Measurements from ENCODE around the gene CST9L. TPM values are rescaled to one million over a fixed set of nuclear protein-coding genes. Genes with fewer than 3 reads are reported as not detected.

CST9L gene
- total and polyA plus RNA-seq, 9 donors: not detected

- no peaks in the 10 kb centered on the region for H3K9me3 ChIP-seq (replicated peaks; ENCODE audit: control insufficient read depth, low read depth, low read length)
- no peak for DNase-seq
- H3K27ac ChIP-seq (ENCODE audit: low read length): no peak overlapping the region
- H3K4me3 ChIP-seq (ENCODE audit: low read length): no peak overlapping the region
- WGBS (ENCODE audit: insufficient coverage): 80% methylated on average over 2 of the region's 5 CpGs
- no peaks in the 10 kb centered on the region for H3K36me3 ChIP-seq (ENCODE audit: control insufficient read depth, insufficient read depth, low read length)
- no peaks in the 10 kb centered on the region for H3K27me3 ChIP-seq (ENCODE audit: control insufficient read depth, insufficient read depth, low read length)
- no peaks in the 10 kb centered on the region for H3K4me1 ChIP-seq (ENCODE audit: control insufficient read depth, insufficient read depth, low read length)
Observed at GRCh38 chr20:23547613-23548012, 20.7 kb downstream of the CST9L start.

DNA sequence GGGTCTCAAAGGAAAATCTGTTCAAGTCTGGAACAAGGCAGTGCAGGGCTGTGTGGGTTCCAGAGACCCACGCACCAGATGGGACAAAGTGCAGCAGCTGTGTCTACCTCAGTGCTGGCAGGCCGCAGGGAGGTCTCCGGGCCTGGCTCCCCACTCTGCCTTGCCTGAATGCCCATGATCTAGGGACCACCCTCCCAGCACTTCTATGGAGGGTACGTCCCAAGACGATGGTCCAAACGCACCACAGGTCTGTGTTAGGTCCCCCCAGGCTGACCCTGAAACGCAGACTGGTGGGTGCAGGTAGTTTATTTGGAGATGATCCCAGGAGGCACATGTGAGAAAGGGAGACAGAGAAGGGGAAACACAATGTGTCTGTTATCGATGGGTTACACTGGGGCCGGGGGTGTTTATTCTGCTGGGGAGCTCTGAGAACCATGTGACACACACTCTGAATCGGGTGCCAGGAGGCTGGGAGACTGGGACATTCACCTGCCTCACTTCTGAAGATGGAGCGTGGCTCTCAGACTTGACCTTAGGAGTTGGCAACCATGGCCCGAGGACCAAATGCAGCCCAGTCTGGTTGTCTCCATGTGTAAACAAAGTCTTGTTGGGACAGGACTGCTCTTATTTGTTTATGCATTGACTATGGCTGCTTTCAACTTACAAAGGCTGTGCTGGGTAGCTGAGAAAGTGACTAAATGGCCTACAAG, 21.7 kb downstream of the CST9L start:
- no peaks in the 10 kb centered on the region for H3K36me3 ChIP-seq (ENCODE audit: control insufficient read depth, insufficient read depth, low read length)
- DNase-seq: no peak
- no peaks in the 10 kb centered on the region for H3K27me3 ChIP-seq (ENCODE audit: control insufficient read depth, insufficient read depth, low read length)
- H3K4me3 ChIP-seq (ENCODE audit: low read length): no peak overlapping the region
- H3K27ac ChIP-seq (ENCODE audit: low read length): no peak overlapping the region
- no peaks in the 10 kb centered on the region for H3K9me3 ChIP-seq (replicated peaks; ENCODE audit: control insufficient read depth, low read depth, low read length)
- WGBS (ENCODE audit: insufficient coverage): 90% methylated on average over 11 of the region's 12 CpGs
- H3K4me1 ChIP-seq (ENCODE audit: control insufficient read depth, insufficient read depth, low read length): no peaks in the 10 kb centered on the region

GRCh38 chr20:23544133-23544532, 24.2 kb downstream of the CST9L start:
- Histone ChIP-seq H3K36me3 (ENCODE audit: control insufficient read depth, insufficient read depth, low read length) (no peaks in the 10 kb centered on the region), H3K4me3 (ENCODE audit: low read length) (no peak overlapping the region), H3K4me1 (ENCODE audit: control insufficient read depth, insufficient read depth, low read length) (no peaks in the 10 kb centered on the region), H3K27ac (ENCODE audit: low read length) (no peak overlapping the region), H3K9me3 (replicated peaks; ENCODE audit: control insufficient read depth, low read depth, low read length) (no peaks in the 10 kb centered on the region), H3K27me3 (ENCODE audit: control insufficient read depth, insufficient read depth, low read length) (no peaks in the 10 kb centered on the region)
- WGBS (ENCODE audit: insufficient coverage): 92% methylated on average over 2 of the region's 6 CpGs
- no peak for DNase-seq

GRCh38 chr20:23542801-23543200, 25.5 kb downstream of the CST9L start:
- H3K27me3 ChIP-seq (ENCODE audit: control insufficient read depth, insufficient read depth, low read length): no peaks in the 10 kb centered on the region
- DNase-seq: no peak
- H3K4me1 ChIP-seq (ENCODE audit: control insufficient read depth, insufficient read depth, low read length): no peaks in the 10 kb centered on the region
- 47% methylated on average over 5 of the region's 5 CpGs for WGBS (ENCODE audit: insufficient coverage)
- no peaks in the 10 kb centered on the region for H3K36me3 ChIP-seq (ENCODE audit: control insufficient read depth, insufficient read depth, low read length)
- no peaks in the 10 kb centered on the region for H3K9me3 ChIP-seq (replicated peaks; ENCODE audit: control insufficient read depth, low read depth, low read length)
- no peak overlapping the region for H3K27ac ChIP-seq (ENCODE audit: low read length)
- H3K4me3 ChIP-seq (ENCODE audit: low read length): no peak overlapping the region

DNA sequence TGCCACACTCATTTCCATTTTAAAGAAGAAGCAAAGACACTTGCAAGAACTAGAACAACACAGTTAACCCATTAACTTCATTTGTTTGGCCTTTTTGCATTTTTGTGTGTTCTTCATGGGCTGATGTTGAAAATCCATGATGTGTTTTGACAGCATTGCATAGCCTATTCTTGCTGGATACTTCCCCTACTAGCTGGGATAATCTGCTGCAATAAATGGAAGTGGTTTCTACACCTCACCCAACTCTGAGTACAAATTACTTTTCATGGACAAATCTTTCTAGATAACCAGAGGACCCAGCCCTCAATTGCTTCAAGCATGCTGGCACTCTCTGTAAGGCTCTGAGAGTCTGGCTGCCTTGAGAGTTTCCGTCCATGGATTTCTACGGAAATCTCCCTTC, 26.5 kb downstream of the CST9L start:
- Histone ChIP-seq H3K27ac (ENCODE audit: low read length) (no peak overlapping the region), H3K4me1 (ENCODE audit: control insufficient read depth, insufficient read depth, low read length) (peaks cover under 1% of the 10 kb centered on the region), H3K36me3 (ENCODE audit: control insufficient read depth, insufficient read depth, low read length) (no peaks in the 10 kb centered on the region), H3K9me3 (replicated peaks; ENCODE audit: control insufficient read depth, low read depth, low read length) (no peaks in the 10 kb centered on the region), H3K27me3 (ENCODE audit: control insufficient read depth, insufficient read depth, low read length) (no peaks in the 10 kb centered on the region), H3K4me3 (ENCODE audit: low read length) (no peak overlapping the region)
- WGBS (ENCODE audit: insufficient coverage): no CpG with 5 or more reads among the region's 2 CpGs
- DNase-seq: no peak

- peaks cover 5% of the 10 kb centered on the region for H3K4me1 ChIP-seq (ENCODE audit: control insufficient read depth, insufficient read depth, low read length)
- no CpG with 5 or more reads among the region's 1 CpG for WGBS (ENCODE audit: insufficient coverage)
- H3K36me3 ChIP-seq (ENCODE audit: control insufficient read depth, insufficient read depth, low read length): no peaks in the 10 kb centered on the region
- DNase-seq: peak; percentile 25
- H3K27me3 ChIP-seq (ENCODE audit: control insufficient read depth, insufficient read depth, low read length): no peaks in the 10 kb centered on the region
- no peak overlapping the region for H3K4me3 ChIP-seq (ENCODE audit: low read length)
- H3K27ac ChIP-seq (ENCODE audit: low read length): no peak overlapping the region
- H3K9me3 ChIP-seq (replicated peaks; ENCODE audit: control insufficient read depth, low read depth, low read length): no peaks in the 10 kb centered on the region
Observed at GRCh38 chr20:23541330-23541729, 27.0 kb downstream of the CST9L start.

DNA sequence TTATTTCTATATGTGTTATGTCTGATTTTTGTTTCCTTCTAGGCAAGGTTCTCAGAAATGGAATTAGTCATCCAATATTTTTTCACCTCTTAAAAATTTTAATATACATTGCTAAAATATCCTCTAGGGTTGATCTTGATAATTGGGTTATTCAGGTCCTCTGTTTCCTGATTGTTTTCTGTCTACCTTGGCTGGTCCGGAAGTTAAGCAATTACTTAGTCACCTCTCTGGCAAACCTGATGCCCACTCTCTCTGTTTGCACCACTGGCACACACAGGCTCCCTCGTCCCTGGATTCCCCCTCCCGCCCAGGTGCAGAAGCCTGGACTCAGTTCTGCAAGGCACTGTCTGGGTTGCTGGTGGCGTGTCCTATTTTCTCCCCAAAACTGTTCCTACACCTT, 27.7 kb downstream of the CST9L start:
- no peaks in the 10 kb centered on the region for H3K27me3 ChIP-seq (ENCODE audit: control insufficient read depth, insufficient read depth, low read length)
- no peak overlapping the region for H3K4me3 ChIP-seq (ENCODE audit: low read length)
- H3K36me3 ChIP-seq (ENCODE audit: control insufficient read depth, insufficient read depth, low read length): no peaks in the 10 kb centered on the region
- peaks cover 5% of the 10 kb centered on the region for H3K4me1 ChIP-seq (ENCODE audit: control insufficient read depth, insufficient read depth, low read length)
- H3K9me3 ChIP-seq (replicated peaks; ENCODE audit: control insufficient read depth, low read depth, low read length): no peaks in the 10 kb centered on the region
- no peak overlapping the region for H3K27ac ChIP-seq (ENCODE audit: low read length)
- DNase-seq: no peak
- WGBS (ENCODE audit: insufficient coverage): 78% methylated on average over 4 of the region's 4 CpGs

GRCh38 chr20:23537030-23537429, 31.3 kb downstream of the CST9L start:
- peaks cover 5% of the 10 kb centered on the region for H3K4me1 ChIP-seq (ENCODE audit: control insufficient read depth, insufficient read depth, low read length)
- DNase-seq: peak; percentile 9
- H3K27me3 ChIP-seq (ENCODE audit: control insufficient read depth, insufficient read depth, low read length): no peaks in the 10 kb centered on the region
- H3K36me3 ChIP-seq (ENCODE audit: control insufficient read depth, insufficient read depth, low read length): no peaks in the 10 kb centered on the region
- H3K4me3 ChIP-seq (ENCODE audit: low read length): no peak overlapping the region
- no peak overlapping the region for H3K27ac ChIP-seq (ENCODE audit: low read length)
- no peaks in the 10 kb centered on the region for H3K9me3 ChIP-seq (replicated peaks; ENCODE audit: control insufficient read depth, low read depth, low read length)
- no CpG with 5 or more reads among the region's 3 CpGs for WGBS (ENCODE audit: insufficient coverage)

DNA sequence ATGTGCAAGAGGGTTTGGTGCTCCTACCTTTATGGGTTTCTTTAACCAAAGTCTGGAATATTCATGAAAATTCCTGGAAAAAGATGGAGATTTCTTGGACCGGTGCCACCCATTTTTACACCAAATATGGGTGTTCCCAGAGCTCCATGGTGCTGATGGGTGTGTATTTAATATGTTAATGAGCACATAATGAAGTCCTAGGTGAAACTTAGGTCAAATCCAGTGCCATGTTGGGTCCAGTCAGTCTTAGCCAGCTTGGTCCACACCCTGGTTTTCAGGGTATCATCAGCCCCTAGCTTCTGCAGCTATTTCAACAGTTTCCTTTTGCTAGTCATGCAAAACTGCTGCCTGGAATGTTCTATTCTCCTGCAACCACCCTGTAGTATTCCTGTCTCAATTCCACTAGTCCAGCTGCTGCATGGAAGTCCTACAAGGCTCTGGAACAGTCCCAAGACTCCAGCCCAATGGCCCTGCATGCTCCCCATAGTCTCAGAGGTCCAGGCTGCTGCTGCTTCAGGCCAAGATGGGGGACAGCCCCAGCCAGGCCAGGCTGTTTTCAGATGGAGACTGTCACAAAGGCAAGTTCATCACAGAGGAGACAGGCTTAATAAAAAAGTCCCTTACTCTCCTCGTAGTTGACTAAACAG, 31.8 kb downstream of the CST9L start:
- DNase-seq: peak; percentile 66
- no CpG with 5 or more reads among the region's 2 CpGs for whole genome bisulfite sequencing (ENCODE audit: insufficient coverage)

DNA sequence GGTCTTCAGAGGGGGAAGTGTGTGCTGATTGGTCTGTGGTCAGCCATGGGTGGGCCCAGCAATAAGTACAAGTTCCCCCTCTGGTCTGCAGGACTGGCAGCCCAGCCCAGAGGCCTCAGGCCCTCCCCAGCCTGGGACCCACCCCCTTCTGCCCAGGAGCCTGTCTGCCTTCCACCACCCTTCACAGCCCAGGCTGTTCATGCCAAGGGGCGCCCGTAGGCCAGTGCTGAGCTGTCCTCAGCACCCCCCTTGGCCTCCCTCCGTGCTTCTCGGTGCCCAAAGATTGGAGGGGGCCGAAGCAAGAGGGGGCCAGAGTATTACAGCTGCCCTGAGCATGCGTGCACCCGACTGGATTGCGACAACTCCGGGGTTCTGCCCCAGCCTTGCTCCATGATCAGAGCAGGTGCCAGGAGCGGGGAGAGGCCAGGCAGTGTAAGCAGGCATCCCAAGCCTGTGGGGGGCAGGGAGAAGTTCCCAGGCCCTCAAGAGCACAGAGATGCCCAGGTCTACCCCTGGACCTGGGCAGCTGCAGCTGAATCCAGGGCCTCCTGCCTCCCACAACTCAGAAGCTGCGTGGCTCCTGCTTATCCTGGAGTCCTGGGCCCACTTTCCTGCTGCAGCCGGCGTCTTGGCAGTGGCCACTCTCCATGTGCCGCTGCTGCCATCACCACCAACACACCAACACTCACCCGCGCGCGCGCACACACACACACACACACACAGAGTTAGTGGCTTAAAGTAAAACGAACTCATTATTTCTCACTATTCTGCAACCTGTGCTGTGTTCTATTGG, 33.3 kb downstream of the CST9L start:
- Histone ChIP-seq H3K4me3 (ENCODE audit: low read length) (no peak overlapping the region), H3K27ac (ENCODE audit: low read length) (no peak overlapping the region), H3K27me3 (ENCODE audit: control insufficient read depth, insufficient read depth, low read length) (no peaks in the 10 kb centered on the region), H3K36me3 (ENCODE audit: control insufficient read depth, insufficient read depth, low read length) (no peaks in the 10 kb centered on the region), H3K9me3 (replicated peaks; ENCODE audit: control insufficient read depth, low read depth, low read length) (no peaks in the 10 kb centered on the region), H3K4me1 (ENCODE audit: control insufficient read depth, insufficient read depth, low read length) (peaks cover 5% of the 10 kb centered on the region)
- WGBS (ENCODE audit: insufficient coverage): 91% methylated on average over 14 of the region's 20 CpGs
- no peak for DNase-seq

More for the DNA sequence above, 31.8 kb downstream of the CST9L start:
- H3K9me3 ChIP-seq (replicated peaks; ENCODE audit: control insufficient read depth, low read depth, low read length): no peaks in the 10 kb centered on the region
- H3K4me3 ChIP-seq (ENCODE audit: low read length): no peak overlapping the region
- H3K27ac ChIP-seq (ENCODE audit: low read length): peak overlapping the region; percentile 20
- no peaks in the 10 kb centered on the region for H3K36me3 ChIP-seq (ENCODE audit: control insufficient read depth, insufficient read depth, low read length)
- H3K4me1 ChIP-seq (ENCODE audit: control insufficient read depth, insufficient read depth, low read length): peaks cover 5% of the 10 kb centered on the region
- H3K27me3 ChIP-seq (ENCODE audit: control insufficient read depth, insufficient read depth, low read length): no peaks in the 10 kb centered on the region

Data from muscle of leg (tissue), 11 donors.